ENCODE data around the gene BNIP5.

BNIP5 gene

GRCh38 chr6:36290668-36291620 lies 45.7 kb downstream of the BNIP5 start:
- DNase-seq: no peak

- no peak for DNase-seq
Measured at GRCh38 chr6:36289281-36289878, 47.3 kb downstream of the BNIP5 start.

GRCh38 chr6:36286858-36287257 lies 49.8 kb downstream of the BNIP5 start:
- no peak for DNase-seq

GRCh38 chr6:36285797-36286196 lies 50.9 kb downstream of the BNIP5 start:
- DNase-seq: no peak

- DNase-seq: peak; percentile 44 to 64
Measured at GRCh38 chr6:36285187-36285671, 51.5 kb downstream of the BNIP5 start.

GRCh38 chr6:36284359-36284758 lies 52.3 kb downstream of the BNIP5 start:
- DNase-seq: no peak

- no peak for DNase-seq
Measured at GRCh38 chr6:36283608-36284007, 53.1 kb downstream of the BNIP5 start.

- no peak for DNase-seq
Measured at GRCh38 chr6:36280983-36281382, 55.7 kb downstream of the BNIP5 start.

- no peak for DNase-seq
Measured at GRCh38 chr6:36280467-36280866, 56.2 kb downstream of the BNIP5 start.

- DNase-seq: no peak
Measured at GRCh38 chr6:36277946-36278470, 58.7 kb downstream of the BNIP5 start.

- no peak for DNase-seq
Measured at GRCh38 chr6:36276581-36277536, 59.8 kb downstream of the BNIP5 start.

- no peak for DNase-seq
Measured at GRCh38 chr6:36273802-36274514, 62.7 kb downstream of the BNIP5 start.

GRCh38 chr6:36273067-36273466 lies 63.6 kb downstream of the BNIP5 start:
- no peak for DNase-seq

GRCh38 chr6:36272234-36272633 lies 64.5 kb downstream of the BNIP5 start:
- DNase-seq: no peak

GRCh38 chr6:36269834-36270705 lies 66.6 kb downstream of the BNIP5 start, which contains the start of gene PNPLA1:
Gene PNPLA1 (plus strand): TSS chr6:36270060. CDS start chr6:36270460, 400 bp downstream.
- no peak for DNase-seq

- DNase-seq: no peak
Measured at GRCh38 chr6:36268478-36269275, 68.0 kb downstream of the BNIP5 start.

- no peak for DNase-seq
Measured at GRCh38 chr6:36267731-36268477, 68.8 kb downstream of the BNIP5 start.

GRCh38 chr6:36266913-36267644 lies 69.6 kb downstream of the BNIP5 start:
- no peak for DNase-seq
